ENCODE results near the gene VAPB. TPM values are rescaled to one million over a fixed set of nuclear protein-coding genes. Genes with fewer than 3 reads are reported as not detected.

VAPB gene
- polyA plus RNA-seq, 3 donors, result 51.2 to 53.5 (median 52.4) TPM

- DNase-seq, result no peak
Observed at GRCh38 chr20:58374906-58375758, 13.9 kb upstream of the VAPB start.

- DNase-seq, result no peak
Observed at GRCh38 chr20:58375759-58376352, 13.2 kb upstream of the VAPB start.

DNA sequence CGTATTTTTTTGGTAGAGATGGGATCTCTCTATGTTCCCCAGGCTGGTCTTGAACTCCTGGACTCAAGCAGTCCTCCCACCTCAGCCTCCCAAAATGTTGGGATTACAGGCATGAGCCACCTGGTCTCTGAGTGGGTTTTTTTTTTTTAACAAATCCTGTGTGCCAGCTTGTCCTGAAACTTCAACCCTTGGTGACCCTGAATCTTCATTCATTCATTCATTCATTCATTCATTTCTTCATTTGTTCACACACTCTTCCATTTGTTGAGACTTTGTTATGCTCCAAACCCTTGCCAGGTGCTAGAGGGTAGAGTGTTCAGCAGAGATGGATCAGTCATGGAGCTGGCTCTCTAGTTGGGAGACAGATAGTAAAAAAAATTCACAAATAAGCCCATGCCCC is 12.0 kb upstream of the VAPB start:
- DNase-seq, result no peak

- DNase-seq, result no peak
Observed at GRCh38 chr20:58377766-58378401, 11.1 kb upstream of the VAPB start.

DNA sequence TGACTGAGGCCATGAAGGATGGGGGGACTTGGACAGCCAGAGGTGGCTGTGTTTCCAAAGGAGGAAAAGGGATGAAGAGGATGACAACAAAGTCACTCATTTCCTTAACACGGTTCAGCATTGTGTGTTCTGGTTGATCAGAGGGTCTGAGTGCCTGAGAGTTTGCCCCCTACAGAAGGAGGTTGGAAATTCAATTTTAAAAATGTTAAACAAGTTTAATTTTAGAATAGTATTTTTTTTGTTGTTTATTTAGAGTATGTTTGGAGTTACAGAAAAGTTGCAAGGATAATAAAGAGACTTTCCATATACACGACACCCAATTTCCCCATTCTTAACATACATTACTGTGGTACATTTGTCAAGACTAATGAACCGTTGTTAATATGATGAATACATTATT is 10.3 kb upstream of the VAPB start:
- no peak for DNase-seq

- no peak for DNase-seq
Observed at GRCh38 chr20:58381627-58382026, 7.4 kb upstream of the VAPB start.

DNA sequence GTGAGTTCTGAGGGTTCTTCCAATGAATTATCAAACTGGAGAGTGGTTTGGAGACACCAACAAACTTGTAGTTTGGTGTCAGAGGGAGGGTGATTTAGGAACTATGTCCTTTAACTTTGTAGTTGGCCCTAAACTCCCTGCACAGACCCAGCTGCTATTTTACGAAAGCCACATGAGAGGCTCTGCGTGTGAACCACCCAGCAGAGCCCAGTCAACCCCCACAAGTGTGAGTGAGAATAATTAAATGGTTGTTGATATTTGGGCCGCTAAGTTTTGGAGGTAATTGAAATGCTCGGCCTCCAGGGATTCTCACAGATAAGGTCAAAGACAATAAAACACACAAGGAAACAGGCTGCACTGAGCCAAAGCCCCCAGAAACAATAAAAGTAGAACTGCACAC is 6.9 kb upstream of the VAPB start:
- no peak for DNase-seq

GRCh38 chr20:58384821-58385220 is 4.2 kb upstream of the VAPB start:
- no peak for DNase-seq

DNA sequence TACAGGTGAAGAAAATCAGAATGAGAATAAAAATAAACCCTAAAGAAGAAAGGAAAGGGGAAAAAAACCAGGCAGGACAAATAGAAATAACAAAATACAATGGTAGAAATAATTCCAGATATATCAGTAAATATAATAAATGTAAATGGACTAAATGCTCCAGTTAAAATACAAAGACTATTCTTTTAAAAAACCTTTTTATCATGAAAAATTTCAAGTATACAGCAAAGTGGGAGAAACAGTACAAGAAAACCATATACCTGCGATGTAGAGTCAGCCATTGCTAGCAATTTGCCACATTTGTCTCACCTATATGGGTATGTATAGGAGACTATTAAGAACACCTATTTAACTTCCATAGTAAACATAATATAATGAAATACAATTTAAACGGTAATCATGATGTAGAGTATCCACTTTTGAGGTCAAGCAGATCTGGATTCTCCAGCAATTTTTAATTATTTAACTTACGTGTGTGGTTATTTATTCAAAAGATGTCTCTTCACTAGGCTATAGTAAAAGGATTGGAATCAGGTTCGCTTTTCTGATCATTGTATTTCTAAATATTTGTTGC is 914 bp upstream of the VAPB start:
- DNase-seq, result no peak

DNA sequence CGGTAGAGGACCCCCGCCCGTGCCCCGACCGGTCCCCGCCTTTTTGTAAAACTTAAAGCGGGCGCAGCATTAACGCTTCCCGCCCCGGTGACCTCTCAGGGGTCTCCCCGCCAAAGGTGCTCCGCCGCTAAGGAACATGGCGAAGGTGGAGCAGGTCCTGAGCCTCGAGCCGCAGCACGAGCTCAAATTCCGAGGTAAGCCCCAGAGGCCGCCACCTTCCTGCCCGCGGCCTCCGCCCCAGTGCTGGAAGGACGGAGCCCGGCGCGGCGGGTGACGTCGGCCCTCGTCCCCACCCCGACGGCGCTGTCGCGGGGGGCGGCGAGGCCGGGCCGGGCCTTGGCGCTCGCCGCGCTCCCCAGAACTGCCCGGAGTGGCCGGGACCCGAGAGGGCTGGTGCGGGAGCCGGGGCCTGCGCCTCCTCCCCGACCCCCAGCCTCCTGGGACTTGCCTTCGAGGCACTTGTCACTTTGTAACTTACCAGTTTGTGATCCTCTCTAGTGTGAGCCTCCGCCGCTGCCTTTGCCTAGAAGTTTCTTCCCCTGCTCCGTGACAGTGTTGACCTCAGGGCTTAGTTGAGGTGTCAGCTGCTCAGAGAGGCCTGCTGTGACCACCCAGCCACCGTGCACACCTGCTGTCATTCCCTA is 417 bp downstream of the VAPB start:
- DNase-seq, result peak; percentile 22

DNA sequence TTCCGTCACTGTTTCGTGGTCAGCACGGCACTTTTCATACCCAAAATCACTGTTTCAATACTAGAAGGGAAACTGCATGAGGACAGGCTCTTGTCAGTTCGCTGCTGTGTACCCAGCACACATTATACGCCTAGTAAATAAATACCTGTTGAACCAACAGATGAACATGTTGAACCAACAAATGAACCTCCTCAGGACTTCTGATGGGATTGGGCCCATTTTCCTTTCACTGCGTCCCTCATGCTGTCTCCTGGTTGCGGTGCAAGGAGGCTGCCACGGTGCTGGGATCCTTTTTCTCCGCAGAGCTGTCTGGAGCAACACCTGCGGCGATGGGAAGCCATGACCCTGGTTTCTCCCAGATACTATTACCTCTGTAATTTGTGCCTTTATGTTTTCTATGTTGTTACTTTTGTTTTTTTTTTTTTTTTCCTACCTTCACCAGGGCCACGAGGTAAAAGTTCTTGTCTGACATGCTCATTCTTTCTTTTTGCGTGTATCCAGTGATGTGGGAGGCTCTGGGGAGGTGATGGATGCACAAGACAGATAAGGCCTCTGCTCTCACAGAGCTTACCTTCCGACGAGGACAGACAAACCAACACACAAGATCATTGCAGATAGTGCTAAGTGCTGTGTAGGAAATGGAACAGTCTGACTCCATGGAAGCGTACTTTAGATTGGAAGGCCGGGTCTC is 1.1 kb downstream of the VAPB start:
- no peak for DNase-seq

DNA sequence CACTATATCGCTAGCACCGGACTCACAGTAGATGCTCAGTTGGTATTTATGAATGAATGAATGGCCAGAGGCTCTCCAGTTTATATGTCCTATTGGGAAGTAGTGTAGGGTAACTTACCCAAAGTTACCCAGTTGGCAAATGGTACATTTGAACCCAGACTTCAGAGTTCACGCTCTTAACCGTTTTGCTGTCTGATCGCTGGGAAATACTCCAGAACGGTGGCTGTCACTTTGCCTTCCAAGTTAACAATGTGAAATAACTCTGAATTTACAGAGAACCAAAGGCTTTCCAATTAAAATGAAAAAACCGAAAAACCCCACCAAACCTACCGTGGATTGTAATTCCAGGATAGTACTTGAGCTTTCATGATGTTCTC is 1.6 kb downstream of the VAPB start:
- DNase-seq, result no peak

- DNase-seq, result no peak
Observed at GRCh38 chr20:58392286-58392685, 3.3 kb downstream of the VAPB start.

DNA sequence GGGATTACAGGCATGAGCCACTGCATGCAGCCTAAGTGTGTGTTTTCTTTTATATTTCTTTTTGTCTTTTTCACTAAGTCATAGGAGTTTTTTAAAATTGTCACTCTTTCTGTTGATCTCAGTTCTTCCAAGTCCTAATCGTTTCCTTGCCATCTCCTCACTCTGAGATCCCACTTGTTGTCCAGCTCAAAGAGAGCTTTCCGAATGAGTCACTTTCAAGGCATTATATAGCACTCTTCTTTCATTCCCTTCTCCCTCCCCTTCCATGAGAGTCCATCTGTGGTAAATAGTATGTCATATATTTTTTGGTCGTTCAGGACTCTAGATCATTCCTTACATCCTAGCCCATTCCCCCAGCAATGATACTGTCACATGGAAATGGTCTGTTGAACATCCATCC is 4.3 kb downstream of the VAPB start:
- no peak for DNase-seq

GRCh38 chr20:58394801-58395200 is 5.8 kb downstream of the VAPB start:
- DNase-seq, result no peak

GRCh38 chr20:58395604-58396003 is 6.6 kb downstream of the VAPB start:
- DNase-seq, result no peak

GRCh38 chr20:58397429-58397828 is 8.4 kb downstream of the VAPB start:
- DNase-seq, result no peak

- DNase-seq, result no peak
Observed at GRCh38 chr20:58398254-58398653, 9.2 kb downstream of the VAPB start.

GRCh38 chr20:58399926-58400325 is 10.9 kb downstream of the VAPB start:
- no peak for DNase-seq

GRCh38 chr20:58401162-58401561 is 12.1 kb downstream of the VAPB start:
- no peak for DNase-seq

DNA sequence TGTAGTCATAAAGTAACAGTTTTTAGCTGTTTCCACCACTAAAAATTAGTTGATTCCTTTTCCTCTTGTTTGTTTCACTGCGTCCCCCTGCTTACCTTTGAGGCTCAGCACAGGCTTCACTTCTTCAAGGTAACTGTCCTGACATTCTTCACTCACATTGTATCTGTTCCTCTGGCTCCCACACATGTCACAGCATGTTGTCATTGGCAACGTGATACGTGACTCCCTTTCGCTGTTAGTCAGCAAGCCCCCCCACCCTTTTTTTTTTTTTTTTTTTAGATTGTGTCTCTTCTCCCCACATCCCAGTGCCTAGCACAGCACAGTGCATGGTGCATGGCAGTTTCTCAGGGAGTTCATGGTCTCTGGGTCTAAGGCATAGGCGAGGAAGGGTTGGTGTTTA is 13.3 kb downstream of the VAPB start:
- peak; percentile 23 for DNase-seq

GRCh38 chr20:58402827-58403226 is 13.8 kb downstream of the VAPB start:
- DNase-seq, result no peak

Data from renal pelvis (tissue), 4 donors.